HG03342 (cell line): ENCODE measurements around the gene ETV6.

Experiments used
- ATAC-seq: cut with Tn5 transposase; IDR thresholded peaks from one replicate; pipeline ENCODE4 v1.9.1; 2021; ENCODE audit warnings: mild to moderate bottlenecking, moderate library complexity; ENCODE audit not compliant: unreplicated experiment

The ETV6 gene

DNA sequence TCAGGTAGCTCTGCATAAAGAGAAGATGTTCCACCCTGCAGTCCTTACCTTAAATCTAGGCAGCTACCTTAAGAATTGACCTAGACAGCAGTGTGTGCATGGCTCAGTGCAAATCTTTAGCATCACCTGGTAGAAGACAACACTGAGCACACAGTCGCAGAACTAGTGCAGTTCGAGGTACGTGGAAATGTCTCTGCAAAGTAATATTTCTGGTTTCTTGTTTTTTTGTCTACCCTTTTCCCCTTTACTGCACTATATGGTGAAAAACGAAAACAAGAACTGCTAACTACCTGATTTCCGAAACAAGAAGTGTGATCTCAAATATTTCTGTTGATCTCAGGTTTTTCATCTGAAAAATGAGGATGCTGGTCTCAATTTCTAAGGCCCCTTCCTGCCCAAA, 82.5 kb downstream of the ETV6 start:
- no peak for ATAC-seq

DNA sequence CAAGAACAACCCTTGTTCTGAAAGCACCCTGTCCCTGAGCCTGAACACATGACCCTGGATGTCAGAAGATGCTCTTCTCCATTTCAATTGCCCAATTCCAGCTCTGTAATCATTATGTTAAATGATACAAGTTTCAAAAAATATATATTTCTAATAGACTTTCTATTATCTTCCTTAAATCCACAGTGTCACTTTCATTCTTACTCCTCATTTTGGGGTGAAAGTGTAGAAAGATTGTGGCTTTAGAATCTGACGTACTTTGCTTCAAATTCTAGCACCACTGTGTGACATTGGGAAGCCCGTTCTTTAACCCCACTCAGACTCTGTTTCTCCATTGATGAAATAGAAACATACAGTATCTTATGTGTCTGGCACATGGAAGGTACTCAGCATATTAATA, 83.2 kb downstream of the ETV6 start:
- ATAC-seq, result no peak

- no peak for ATAC-seq
Observed at GRCh38 chr12:11734580-11735180, 85.2 kb downstream of the ETV6 start.

DNA sequence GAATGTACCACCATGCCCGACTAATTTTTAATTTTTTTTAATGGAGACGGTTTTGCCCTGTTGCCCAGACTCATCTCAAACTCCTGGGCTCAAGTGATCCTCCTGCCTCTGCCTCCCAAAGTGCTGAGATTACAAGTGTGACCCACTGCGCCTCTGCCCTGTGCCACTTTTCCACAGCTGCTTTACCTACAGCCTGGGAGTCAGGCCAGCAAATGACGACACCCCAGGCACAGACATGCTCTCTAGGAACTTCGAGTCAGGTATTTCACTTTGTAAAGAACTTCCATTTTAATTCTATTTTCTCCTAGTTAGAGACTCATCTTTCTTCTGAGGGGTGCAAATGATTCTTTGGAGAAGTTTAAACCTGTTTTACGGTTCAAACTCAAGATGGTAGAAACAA, 89.0 kb downstream of the ETV6 start:
- ATAC-seq, result no peak

GRCh38 chr12:11739980-11740577, 90.6 kb downstream of the ETV6 start:
- ATAC-seq, result no peak

DNA sequence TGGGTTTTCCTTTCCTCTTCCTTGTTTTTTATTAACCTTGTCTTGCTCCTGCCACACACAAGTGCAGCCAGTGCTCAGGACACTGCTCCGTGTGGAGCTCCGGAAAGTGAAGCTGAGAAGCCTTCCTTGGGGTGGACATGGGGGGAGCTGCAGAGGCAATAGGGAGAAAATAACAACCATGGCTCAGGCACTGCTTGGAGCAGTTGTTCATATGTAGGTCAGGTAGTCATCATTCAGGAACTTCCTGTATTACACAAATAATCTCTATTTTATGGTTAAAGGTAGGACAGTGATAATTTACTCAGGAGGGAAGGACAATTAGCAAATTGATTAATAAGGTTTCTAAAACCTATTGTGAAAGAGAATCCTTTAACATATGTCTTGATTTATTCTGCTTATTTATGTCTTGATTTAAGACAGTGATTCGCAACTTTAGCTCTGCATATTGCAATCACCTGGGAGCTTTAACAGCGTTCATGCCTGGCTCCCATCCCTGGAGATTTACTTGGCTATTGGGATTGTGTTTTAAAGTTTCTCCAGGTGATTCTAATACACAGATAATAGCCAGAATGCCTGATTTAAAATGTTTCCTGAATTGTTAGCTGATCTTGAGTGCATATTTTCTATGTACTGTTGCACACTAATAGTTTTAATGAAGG, 92.1 kb downstream of the ETV6 start:
- no peak for ATAC-seq

GRCh38 chr12:11743423-11744409, 94.2 kb downstream of the ETV6 start:
- no peak for ATAC-seq

GRCh38 chr12:11744410-11744801, 94.9 kb downstream of the ETV6 start:
- ATAC-seq, result no peak

- ATAC-seq, result no peak
Observed at GRCh38 chr12:11745113-11745512, 95.6 kb downstream of the ETV6 start.

DNA sequence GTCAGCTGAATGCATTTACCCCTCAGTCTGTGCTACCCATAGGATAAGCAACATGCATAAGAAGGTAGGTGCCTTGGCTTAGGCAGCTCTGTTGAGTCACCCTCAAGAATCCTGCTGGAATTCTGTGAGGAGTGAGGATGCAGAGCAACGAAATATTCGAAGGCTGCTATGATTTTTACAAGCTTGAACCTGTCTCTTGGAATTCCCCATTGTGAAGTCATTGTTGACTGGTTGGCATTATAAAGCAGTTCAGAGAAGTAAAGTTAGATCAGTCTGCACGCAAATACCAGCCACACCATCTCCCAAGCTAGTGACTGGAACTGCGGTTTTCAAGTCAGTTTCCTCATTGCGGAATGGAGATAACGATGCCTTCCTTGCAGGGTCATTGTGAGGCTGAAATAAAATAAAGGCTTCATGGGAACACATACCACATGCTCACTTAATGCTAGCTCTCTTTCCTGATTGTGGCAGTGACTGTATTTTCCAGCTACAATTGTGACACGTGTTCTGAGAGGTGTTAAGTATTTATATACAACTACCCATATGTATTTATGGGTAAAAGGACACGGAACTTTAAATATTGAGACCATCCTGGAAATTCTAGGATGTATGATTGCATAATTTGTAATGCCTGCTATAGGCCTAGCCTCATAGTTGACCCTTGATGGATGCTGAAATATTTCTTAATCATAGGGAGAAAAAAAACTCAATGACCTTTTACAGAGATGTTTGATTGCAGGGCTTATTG, 96.7 kb downstream of the ETV6 start:
- ATAC-seq, result no peak

GRCh38 chr12:11746940-11747716, 97.7 kb downstream of the ETV6 start:
- ATAC-seq, result no peak

- ATAC-seq, result no peak
Observed at GRCh38 chr12:11747969-11748368, 98.5 kb downstream of the ETV6 start.

DNA sequence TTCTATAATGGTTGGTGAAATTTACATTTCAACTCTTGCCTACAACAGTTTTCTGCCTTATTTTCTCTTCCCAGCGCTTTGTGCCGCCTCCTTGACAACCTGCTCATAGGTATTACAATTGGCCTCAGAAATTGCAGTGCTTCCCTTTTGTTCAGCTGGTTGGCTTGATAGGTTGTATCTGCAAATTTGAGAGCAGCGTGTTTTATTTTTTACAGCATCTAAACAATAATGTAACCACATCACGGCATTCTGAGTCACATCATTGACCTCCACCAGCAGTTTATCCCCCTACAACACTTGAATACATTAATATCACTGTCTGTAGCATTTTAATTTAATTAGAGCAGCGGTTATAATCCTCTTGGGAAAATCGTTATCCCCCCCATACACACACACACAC, 99.4 kb downstream of the ETV6 start:
- ATAC-seq, result no peak

DNA sequence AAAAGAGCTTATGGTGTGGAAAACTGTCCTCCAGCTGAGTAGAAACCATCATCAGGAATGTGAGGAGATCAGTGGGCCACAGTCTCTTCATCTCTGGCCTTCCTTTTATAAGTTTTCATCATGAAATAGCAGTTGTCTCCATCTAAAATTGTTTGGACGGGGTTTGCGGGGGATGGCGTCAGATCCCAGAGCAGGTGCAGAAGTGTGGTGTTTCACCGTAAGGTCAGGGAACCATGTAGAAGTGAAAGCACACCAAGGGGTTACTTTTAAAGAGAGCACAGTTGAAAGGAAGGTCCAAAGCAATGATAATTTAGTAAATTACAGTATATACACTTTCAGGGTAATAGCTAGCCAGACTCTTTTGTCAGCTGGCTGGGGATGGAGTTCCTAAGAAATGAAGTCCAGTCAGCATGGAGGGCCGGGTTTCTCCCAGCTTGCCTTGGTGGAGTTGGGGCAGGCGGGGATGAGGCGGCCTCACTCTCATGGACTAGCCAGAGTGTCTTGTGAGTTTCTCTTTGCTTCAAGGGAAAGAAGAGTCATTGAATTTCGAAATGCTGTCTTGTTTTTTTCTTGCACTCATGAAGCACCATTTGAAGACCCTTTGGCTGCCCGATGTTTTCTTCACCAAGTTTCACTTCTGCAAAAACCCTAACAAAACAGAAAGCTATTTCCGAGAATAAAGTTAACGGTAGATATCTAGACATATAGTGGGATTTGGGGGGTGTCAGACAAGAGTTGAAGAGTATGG, 100.6 kb downstream of the ETV6 start:
- peak; percentile 58 for ATAC-seq

DNA sequence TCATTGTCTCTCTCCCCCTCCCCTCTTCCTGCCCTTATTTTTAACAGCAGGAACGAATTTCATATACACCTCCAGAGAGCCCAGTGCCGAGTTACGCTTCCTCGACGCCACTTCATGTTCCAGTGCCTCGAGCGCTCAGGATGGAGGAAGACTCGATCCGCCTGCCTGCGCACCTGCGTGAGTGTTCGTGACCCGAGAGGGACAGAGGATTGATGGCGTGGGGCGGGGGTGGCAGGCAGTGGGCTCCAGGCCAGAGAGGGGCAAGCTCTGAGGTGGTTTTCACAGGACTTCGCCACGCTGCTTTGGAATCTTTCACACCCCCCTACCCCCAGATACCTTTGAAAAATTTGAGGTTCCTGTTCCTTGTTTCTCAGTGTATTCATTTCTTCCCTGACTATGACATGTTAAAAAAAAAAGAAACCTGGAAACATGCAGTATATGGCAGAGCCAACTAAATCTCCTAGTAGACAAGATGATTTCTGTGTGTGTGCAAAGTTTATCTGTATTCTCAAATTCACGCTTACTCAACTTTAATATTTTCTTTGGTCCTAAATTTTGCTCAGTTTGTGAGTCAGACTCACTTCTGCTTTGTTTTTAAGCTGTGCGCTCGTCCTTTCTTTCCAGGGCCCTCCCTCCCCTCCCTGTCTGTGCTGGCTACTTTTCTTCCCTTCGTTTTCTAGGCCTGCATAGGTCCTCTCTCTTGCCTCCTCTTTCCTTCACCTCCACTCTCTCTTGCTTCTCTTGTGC, 103.1 kb downstream of the ETV6 start:
- no peak for ATAC-seq

DNA sequence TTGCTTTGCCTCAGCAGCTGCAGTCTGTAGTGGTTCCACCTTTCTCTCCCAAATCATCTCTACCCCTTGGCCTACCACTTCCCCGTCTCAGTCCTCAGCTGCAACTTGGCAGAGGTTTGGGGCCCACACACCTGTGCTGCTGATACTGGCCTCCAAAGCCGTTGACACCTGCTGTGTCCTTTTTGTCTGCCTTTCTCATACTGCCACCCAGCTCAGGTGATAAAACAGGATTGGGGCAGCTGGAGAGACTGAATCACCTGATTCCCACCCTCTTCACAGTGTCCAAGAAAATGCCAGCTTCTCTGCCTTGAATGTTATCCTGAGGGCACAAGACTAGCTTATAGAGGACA, 103.7 kb downstream of the ETV6 start:
- no peak for ATAC-seq

DNA sequence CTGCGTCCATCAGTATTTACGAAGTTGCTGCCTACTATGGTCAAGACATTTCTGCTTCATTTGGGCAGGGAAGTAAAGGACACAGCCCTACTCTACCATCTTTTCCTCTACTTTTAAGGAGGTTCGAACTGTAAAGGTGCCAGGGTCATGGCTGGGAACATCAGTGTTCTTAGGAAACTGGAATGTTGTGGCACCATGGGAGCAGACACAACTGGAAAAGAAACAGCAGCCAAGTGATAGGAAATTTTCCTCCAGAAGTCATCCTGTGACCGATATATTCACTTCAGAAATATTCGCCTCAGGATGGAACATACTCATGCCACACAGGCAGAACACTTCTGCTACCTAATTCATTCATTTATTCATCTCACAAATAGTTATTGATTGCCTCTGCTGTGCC, 104.4 kb downstream of the ETV6 start:
- no peak for ATAC-seq

DNA sequence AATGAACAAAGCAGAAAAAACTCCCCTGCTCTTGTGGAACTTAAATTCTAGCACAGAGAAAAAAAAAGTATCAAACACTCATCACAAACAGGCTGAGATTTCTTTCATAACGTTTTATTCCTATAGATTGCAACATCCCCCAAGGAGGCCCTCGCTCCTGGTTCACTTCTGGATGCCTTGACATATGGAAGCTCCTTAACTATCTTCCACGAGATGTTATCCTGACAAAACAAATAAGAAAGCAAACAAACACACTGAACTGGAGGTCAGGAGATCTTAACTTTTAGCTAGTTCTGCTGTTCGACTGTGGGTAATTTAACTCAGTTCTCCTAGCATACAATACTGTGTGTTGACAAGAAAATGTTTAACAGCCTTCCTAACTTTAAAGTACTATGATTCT, 104.8 kb downstream of the ETV6 start:
- ATAC-seq, result no peak
